Ovary (tissue), 3 donors: Measurements from ENCODE around the gene SLC12A2.

Experiments
- CTCF ChIP-seq, 3 donors: fragments of 450-650 bp in 2 of 3; fragments of 200-600 bp in 1 of 3; IDR thresholded peaks; one replicate each; pipeline versions ENCODE4 v1.5.1 to v1.8.0; 2016 to 2022; ENCODE audit warnings: antibody characterized with exemption in 3 of 3, mild to moderate bottlenecking in 1 of 3
- EP300 ChIP-seq: sonication (generic); formaldehyde crosslinking; IDR thresholded peaks from one replicate; pipeline ENCODE4 v1.6.1; 2017; ENCODE audit warnings: antibody characterized with exemption
- POLR2A ChIP-seq: fragments of 450-650 bp; IDR thresholded peaks from one replicate; pipeline ENCODE4 v1.6.1; 2017; ENCODE audit warnings: antibody characterized with exemption, mild to moderate bottlenecking, moderate library complexity
- donor health status: DM: no; HTN: no; CAD: no.

DNA sequence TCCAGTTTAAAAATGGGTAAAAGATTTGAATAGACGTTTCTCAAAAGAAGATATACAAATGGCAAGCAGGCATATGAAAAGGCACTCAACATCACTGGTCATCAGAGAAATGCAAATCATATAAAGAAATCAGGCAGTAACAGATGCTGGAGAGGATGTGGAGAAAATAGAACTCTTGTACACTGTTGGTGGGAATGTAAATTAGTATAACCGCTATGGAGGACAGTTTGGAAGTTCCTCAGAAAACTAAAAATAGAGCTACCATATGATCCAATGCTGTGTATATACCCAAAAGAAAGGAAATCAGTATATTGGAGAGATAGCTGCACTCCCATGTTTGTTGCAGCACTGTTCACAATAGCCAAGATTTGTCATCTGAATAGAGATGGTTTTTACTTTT lies 42.7 kb downstream of the SLC12A2 start:
- TF ChIP-seq EP300 (no peak), CTCF (IDR thresholded peaks at IDR 0.05) (no peak), POLR2A (no peak)
